Measurements from ENCODE around the gene LSP1.

GRCh38 chr11:1834779-1835670, 17.9 kb upstream of the LSP1 start, which contains the start of gene SYT8:
- TF ChIP-seq POLR2A (IDR thresholded peaks at IDR 0.05; ENCODE audit: low read depth, low read length), result no peak
- TF ChIP-seq POU2F2 (IDR thresholded peaks at IDR 0.05; ENCODE audit: low read depth, low read length), result no peak
- TF ChIP-seq PAX5 (IDR thresholded peaks at IDR 0.05; ENCODE audit: insufficient read depth, low read length, severe bottlenecking), result no peak
- no peak for TF ChIP-seq POLR2AphosphoS5 (IDR thresholded peaks at IDR 0.05; ENCODE audit: low read depth, low read length)
- no peak for TF ChIP-seq TAF1 (IDR thresholded peaks at IDR 0.05; ENCODE audit: low read depth, low read length)
- TF ChIP-seq SPI1 (IDR thresholded peaks at IDR 0.05; ENCODE audit: low read depth, low read length), result no peak

Data from GM12891 (cell line).